GM21576 (cell line): ENCODE data around the gene ZNF431.
A peak's percentile ranks its signal among the peaks of the same experiment; 100 is the strongest.
"Not testable (repeated sequence)": the region's sequence is repeated elsewhere in the genome, so short reads cannot be mapped to it uniquely, and the experiment has no call there.

Experiments
- ATAC-seq: cut with Tn5 transposase; IDR thresholded peaks from one replicate; pipeline ENCODE4 v1.9.1; 2021; ENCODE audit warnings: mild to moderate bottlenecking, moderate library complexity; ENCODE audit not compliant: unreplicated experiment

ZNF431 gene

GRCh38 chr19:21141787-21142464 lies at the start of gene ZNF431:
ZNF431 (plus strand) TSS chr19:21142040; CDS start chr19:21142184, 144 bp downstream.
- ATAC-seq, result peak; percentile 99

DNA sequence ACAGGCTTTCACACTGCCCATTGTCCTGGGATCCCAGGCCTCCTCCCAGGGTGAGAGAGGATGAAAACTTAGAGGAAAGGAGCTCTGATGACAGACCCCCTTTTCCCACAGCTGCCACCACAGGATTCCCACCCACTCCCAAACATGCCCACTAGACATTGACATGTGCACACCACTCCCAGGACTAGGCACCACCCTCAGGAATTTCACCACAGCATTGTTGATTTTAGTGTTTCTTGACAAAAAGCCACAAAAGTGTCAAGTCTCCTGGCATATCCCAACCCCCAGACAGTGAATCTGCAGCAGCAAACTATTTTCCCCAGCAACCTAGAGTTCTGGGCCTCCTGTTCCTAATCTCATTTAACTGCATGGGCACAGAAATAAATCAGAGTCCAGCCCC lies 49.7 kb upstream of the ZNF431 start:
- no peak for ATAC-seq

DNA sequence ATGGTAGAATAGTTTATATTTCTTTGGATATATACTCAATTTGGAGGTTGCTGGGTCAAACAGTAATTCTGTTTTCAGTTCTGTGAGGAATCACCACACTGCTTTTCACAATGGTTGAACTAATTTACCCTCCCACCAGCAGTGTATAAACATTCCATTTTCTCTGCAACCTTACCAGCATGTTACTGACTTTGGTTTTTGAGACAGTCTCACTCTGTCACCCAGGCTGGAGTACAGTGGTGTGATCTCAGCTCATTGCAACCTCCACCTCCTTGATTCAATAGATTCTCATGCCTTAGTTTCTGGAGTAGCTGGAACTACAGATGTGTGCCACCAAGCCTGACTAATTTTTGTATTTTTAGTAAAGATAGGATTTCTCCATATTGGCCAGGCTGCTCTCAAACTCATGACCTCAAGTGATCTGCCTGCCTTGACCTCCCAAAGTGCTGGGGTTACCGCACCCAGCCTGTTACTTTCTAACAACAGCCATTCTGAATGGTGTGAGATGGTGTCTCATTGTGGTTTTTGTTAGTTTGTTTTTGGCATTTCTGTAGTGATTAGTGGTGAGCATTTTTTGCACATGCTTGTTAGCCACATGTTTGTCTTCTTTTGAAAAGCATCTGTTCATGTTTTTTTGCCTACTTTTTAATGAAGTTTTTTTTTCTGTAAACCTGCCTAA lies 47.4 kb upstream of the ZNF431 start:
- no peak for ATAC-seq

- no peak for ATAC-seq
Measured at GRCh38 chr19:21098291-21098690, 43.5 kb upstream of the ZNF431 start.

GRCh38 chr19:21101521-21102242 lies 40.2 kb upstream of the ZNF431 start:
- no peak for ATAC-seq

- ATAC-seq, result no peak
Measured at GRCh38 chr19:21109116-21109515, 32.7 kb upstream of the ZNF431 start.

DNA sequence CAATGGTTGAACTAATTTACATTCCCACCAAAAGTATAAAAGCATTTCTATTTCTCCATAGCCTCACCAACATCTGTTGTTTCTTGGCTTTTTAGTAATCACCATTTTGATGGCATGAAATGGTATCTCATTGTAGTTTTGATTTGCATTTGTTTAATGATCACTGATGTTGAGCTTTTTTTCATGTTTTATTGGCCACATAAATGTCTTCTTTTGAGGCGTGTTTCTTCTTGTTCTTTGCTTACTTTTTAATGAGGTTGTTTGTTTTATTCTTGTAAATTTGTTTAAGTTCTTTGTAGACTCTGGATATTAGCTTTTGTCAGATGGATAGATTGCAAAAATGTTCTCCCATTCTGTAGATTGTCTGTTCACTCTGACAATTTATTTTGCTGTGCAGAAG lies 31.7 kb upstream of the ZNF431 start:
- ATAC-seq, result no peak

DNA sequence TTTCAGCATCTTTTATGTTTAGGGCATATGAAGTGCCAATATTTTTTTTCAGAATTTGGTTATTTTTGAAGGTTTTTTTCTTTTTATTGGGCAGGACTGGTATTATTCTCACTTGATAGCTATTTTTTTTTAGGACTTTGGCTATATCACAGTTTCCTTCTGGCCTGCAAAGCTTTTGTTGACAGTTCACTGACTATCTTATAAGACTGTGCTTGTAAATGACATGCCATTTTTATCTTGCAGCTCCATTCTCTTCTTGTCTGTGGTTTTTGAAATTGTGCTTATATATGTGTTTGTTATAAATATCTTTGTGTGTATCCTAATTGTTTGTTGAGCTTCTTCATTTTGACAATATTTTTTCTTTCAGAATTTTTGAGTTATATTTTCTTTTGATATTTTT lies 26.4 kb upstream of the ZNF431 start:
- no peak for ATAC-seq

GRCh38 chr19:21117041-21117907 lies 24.6 kb upstream of the ZNF431 start:
- ATAC-seq, result no peak

DNA sequence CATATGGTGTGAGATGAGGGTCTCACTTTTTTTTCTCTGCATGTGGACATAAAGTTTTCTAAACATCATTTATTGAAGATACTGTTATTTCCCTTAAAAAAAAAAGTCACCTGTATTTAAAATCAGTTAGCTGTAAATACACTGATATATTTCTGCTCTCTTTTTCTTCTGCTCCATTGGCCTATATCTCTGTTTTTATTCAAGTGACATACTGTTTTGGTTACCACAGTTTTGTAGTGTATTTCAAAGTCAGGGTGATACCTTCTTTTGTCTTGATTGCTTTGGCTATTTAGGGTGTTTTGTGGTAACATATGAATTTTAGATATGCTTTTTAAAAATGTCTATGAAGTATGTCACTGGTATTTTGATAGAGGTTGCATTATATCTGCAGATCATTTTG lies 15.8 kb upstream of the ZNF431 start:
- ATAC-seq, result no peak

- ATAC-seq, result no peak
Measured at GRCh38 chr19:21127001-21127400, 14.8 kb upstream of the ZNF431 start.

GRCh38 chr19:21127898-21128297 lies 13.9 kb upstream of the ZNF431 start:
- ATAC-seq, result no peak

DNA sequence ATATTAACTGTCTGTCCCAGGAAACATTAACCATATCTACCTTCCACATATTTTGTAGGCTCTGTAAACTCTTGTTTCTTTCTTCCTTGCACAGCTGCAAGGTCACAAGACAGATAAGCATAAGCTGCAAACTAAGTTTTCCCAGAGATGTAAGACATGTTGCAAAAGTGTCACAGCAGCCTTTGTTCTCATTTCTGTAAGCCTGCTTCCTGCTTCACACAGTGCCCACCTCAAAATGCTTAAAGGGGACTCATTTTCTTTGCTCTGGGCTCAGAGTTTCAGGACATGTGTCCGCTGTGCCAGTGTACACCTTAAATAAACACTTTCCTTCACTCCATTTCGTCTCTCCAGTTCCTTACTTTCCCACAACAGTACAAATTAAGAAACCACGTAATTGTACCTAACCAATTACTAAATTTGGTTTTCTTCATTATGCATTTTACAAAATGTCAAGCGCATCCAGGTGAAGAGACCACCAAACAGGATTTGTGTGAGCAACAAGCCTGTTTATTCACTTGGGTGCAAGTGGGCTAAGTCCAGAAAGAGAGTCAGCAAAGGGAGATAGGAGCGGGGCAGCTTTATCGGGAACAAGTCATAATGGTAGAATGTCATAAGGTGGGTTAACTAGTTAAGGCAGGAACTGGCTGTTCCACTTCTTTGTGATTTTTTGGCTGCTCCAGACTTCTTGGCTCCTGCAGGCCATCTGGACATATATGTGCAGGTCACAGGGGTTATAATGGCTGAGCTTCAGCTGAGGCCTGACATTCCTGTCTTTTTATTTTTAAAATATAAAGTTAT lies 12.7 kb upstream of the ZNF431 start:
- ATAC-seq, result no peak

DNA sequence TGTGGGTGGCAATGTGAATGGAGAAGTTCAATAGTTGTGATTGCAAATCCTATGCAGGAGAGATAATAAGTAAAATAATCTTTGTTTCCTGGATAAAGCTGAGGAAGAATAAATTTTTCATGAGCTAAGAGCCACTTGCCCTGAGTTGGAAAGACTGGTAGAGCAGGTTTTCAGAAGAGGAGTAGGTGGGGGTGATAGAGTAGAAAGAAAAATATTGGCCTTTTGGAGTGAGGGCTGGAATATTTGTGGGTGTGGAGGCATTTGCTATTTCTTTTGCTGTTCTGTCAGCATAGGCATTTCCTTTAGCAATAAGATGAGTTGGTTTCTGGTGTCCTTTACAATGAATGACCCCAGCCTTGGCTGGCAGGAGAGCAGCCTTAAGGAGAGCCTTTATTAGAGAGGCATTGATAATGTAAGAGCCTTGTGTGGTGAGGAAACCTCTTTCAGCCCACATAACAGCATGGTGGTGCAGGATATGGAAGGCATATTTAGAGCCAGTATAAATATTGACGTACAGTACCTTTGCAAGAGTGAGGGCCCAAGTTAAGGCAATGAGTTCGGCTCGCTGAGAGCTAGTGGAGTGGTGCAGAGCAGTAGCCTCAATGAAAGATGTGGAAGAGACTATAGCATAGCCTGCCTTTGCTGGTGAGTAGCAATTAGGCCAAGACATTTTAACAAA lies 11.6 kb upstream of the ZNF431 start:
- ATAC-seq, result no peak

- no peak for ATAC-seq
Measured at GRCh38 chr19:21133633-21134032, 8.2 kb upstream of the ZNF431 start.

GRCh38 chr19:21134934-21135366 lies 6.9 kb upstream of the ZNF431 start:
- no peak for ATAC-seq

DNA sequence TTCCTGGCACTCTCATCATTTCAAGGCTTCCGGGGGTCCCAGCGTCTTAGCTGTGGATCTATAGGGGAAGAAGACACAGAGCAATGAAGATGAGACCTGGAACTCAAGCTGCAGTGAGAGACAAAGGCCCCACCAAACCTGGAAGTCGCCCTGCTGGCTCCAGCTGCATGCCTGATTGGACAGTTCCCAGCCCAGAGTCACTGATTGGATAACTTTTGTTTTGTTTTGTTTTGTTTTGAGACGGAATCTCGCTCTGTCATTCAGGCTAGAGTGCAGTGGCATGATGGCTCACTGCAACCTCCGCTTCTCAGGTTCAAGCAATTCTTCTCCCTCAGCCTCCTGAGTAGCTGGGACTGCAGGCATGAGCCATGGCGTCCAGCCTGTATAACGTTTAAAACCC lies 6.4 kb upstream of the ZNF431 start:
- no peak for ATAC-seq

DNA sequence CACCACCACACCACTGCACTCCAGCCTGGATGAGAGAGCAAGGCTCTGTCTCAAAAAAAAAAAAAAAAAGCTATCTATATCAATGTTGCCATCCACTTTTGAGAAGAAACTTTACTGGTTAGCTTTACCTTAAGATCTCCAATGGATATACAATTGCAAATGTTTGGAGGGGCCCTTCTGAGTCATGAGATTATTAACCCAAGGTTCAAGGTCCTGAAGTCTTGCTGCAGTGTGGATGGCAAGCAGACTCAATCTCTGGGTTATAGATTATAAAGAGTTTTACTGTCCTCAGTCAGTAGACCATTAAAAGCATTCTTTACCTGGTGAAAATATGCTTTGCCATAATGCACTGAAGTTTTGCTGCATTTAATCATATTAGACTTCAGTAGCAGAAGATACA lies 3.7 kb upstream of the ZNF431 start:
- ATAC-seq, result no peak

DNA sequence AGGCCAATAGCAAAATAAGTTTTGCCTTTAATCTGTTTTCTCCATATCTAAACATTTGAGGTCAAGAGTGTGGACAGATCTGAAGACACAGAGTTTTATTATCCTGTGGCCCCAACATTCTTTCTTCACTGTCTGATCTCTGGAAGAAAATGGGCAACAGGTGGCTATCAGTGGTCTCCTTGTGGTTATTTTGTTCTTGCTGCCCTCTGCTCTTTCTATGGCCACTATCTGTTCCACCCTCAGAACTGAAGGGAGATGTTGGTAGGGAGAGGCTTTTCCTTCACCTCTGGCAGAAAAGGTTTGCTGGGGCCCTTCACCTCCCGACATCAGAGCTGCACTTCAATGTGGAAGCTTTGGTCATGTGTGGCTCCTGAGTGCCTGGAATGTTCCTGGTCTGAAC lies 834 bp upstream of the ZNF431 start:
- not testable (repeated sequence) for ATAC-seq

GRCh38 chr19:21143428-21143827 lies 1.6 kb downstream of the ZNF431 start:
- ATAC-seq, result no peak
